Ovary (tissue), 9 donors: Measurements from ENCODE around the gene MCM8. TPM values are rescaled to one million over a fixed set of nuclear protein-coding genes. Genes with fewer than 3 reads are reported as not detected.

ENCODE experiments used
- DNase-seq, 5 donors: peaks; one replicate each; pipeline ENCODE4 v3.0.0-alpha.2; 2019 to 2020
- H3K27ac ChIP-seq, 2 donors: fragments of 200-600 bp; one replicate each; pipeline versions ENCODE4 v1.5.1 to v1.8.0; 2019 to 2022
- H3K27me3 ChIP-seq: fragments of 200-600 bp; one replicate; pipeline ENCODE4 v1.8.0; 2022
- H3K36me3 ChIP-seq: fragments of 200-600 bp; sonication (generic); one replicate; pipeline ENCODE4 v1.5.1; 2019
- H3K4me1 ChIP-seq: one replicate; pipeline ENCODE4 v1.8.1; 2013; ENCODE audit warnings: mild to moderate bottlenecking, moderate library complexity; ENCODE audit not compliant: insufficient read depth
- H3K4me3 ChIP-seq: fragments of 200-600 bp; sonication (generic); one replicate; pipeline ENCODE4 v1.5.1; 2017
- H3K9me3 ChIP-seq, 2 donors: fragments of 200-600 bp in 1 of 2; sonication (generic) in 1 of 2; one replicate each; pipeline versions ENCODE4 v1.5.1 to v1.8.1; 2013 to 2019; ENCODE audit warnings: mild to moderate bottlenecking in 1 of 2, moderate library complexity in 1 of 2
- CTCF ChIP-seq, 3 donors: fragments of 450-650 bp in 2 of 3; fragments of 200-600 bp in 1 of 3; IDR thresholded peaks; one replicate each; pipeline versions ENCODE4 v1.5.1 to v1.8.0; 2016 to 2022; ENCODE audit warnings: antibody characterized with exemption in 3 of 3, mild to moderate bottlenecking in 1 of 3
- EP300 ChIP-seq: sonication (generic); formaldehyde crosslinking; IDR thresholded peaks from one replicate; pipeline ENCODE4 v1.6.1; 2017; ENCODE audit warnings: antibody characterized with exemption
- POLR2A ChIP-seq: fragments of 450-650 bp; IDR thresholded peaks from one replicate; pipeline ENCODE4 v1.6.1; 2017; ENCODE audit warnings: antibody characterized with exemption, mild to moderate bottlenecking, moderate library complexity
- WGBS, 3 donors: extraction: QIAGEN DNeasy Blood & Tissue Kit in 1 of 3; methylation state at CpG; one replicate each; pipeline versions ENCODE4 v1.1.5 to v1.1.7; 2013 to 2017; 5-methylcytosine and 5-hydroxymethylcytosine counted together
- intact Hi-C, 4 donors: fragments of 100-400 bp; cut with DNase I; formaldehyde crosslinking; loops; one replicate each; pipeline versions ENCODE4 v1.11.0 to v1.15.1; 2022 to 2023
- polyA plus RNA-seq, 2 donors: library from polyadenylated mRNA; stranded (reverse); fragments of 200-250 nt in 1 of 2; fragments of 350-450 nt in 1 of 2; fragmentation: Illumina TruSeq in 1 of 2; extraction: RNeasy Lipid Tissue Mini Kit (QIAGEN cat#74804) in 1 of 2; gene quantifications; one replicate each; pipeline ENCODE4 v1.2.3, GENCODE V29; 2013 to 2014
- total RNA-seq, 7 donors: library from RNA; depleted of rRNA in 2 of 7; stranded (reverse); fragments of >200 nt in 2 of 7; fragmentation: NEBNext Ultra II Directional in 3 of 7; extraction: Animal tissue kit (Norgen Biotek cat#: 25700) in 3 of 7; gene quantifications; one replicate each; pipeline versions ENCODE4 v1.1.0 to v1.2.4, GENCODE V29; 2016 to 2023
- donor health status: DM: no; HTN: no; CAD: no; lungs with moderate emphysema.
- donor health status: DM: no; HTN: no; CAD: no.
- donor health status: Bipolar disorder and iron deficiency.
- donor health status: DM: yes; HTN: yes; CAD: no.
- donor health status: DM: no; HTN: no; CAD: no.
- donor health status: DM: yes; HTN: yes; CAD: no.

Gene MCM8
- total and polyA plus RNA-seq, 9 donors: 2.3 to 4.9 (median 3.6) TPM

DNA sequence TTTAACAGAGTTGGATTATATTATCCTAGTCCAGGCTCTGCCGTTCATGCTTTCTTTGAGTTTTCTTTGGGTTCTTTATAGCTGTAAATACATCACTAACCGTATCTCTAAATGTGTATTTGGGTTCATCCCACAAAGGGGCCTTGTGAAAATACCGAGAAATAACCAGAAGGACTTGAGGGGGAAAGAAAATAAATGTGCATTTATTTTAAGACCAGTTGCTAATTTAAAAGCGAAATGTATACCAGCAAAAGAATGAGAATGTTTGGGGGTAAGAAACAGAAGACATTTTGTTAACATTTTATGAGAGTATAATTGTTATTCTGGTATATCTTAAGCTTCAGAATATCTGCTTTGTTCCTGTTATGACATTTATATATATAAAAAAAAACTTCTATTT lies 64.5 kb downstream of the MCM8 start:
- Histone ChIP-seq H3K36me3 (no peaks in the 10 kb centered on the region), H3K4me3 (no peak overlapping the region), H3K4me1 (peaks cover 4% of the 10 kb centered on the region), H3K27me3 (no peaks in the 10 kb centered on the region), H3K9me3 (no peaks in the 10 kb centered on the region), H3K27ac (no peak overlapping the region)
- TF ChIP-seq CTCF (IDR thresholded peaks at IDR 0.05): no peak
- no peak for TF ChIP-seq POLR2A
- TF ChIP-seq EP300: no peak
- intact Hi-C loops: no loop called here
- WGBS, 3 donors: 66 to 81% (median 67%) methylated on average over 4 of the region's 4 CpGs
- no peak for DNase-seq

- Histone ChIP-seq H3K27ac (no peak overlapping the region), H3K36me3 (no peaks in the 10 kb centered on the region)
- intact Hi-C loops: no loop called here
Observed at GRCh38 chr20:6017467-6017866, 67.0 kb downstream of the MCM8 start.

DNA sequence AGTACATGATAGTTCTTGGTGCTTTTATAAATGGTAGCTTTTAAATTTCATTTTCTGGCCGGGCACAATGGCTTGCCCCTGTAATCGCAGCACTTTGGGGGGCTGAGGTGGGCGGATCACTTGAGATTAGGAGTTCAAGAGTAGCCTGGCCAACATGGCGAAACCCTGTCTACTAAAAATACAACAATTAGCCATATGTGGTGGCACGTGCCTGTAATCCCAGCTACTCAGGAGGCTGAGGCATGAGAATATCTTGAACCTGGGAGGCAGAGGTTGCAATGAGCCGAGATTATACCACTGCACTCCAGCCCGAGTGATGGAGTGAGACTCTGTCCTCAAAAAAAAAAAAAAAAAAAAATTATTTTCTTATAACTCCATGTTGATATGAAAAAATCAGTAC lies 67.4 kb downstream of the MCM8 start:
- Histone ChIP-seq H3K27ac (no peak overlapping the region), H3K36me3 (no peaks in the 10 kb centered on the region), H3K4me1 (peaks cover 2% of the 10 kb centered on the region), H3K4me3 (no peak overlapping the region), H3K9me3 (no peaks in the 10 kb centered on the region), H3K27me3 (no peaks in the 10 kb centered on the region)
- intact Hi-C loops: no loop called here
- TF ChIP-seq CTCF (IDR thresholded peaks at IDR 0.05) (no peak), EP300 (no peak), POLR2A (no peak)
- WGBS, 3 donors: 85 to 92% (median 89%) methylated on average over 7 of the region's 7 CpGs
- DNase-seq: no peak

More at GRCh38 chr20:6017467-6017866, 67.0 kb downstream of the MCM8 start:
- no peaks in the 10 kb centered on the region for H3K27me3 ChIP-seq
- H3K9me3 ChIP-seq: no peaks in the 10 kb centered on the region
- TF ChIP-seq CTCF (IDR thresholded peaks at IDR 0.05): no peak
- no peak for TF ChIP-seq POLR2A
- TF ChIP-seq EP300: no peak
- peaks cover 4% of the 10 kb centered on the region for H3K4me1 ChIP-seq
- DNase-seq: no peak
- H3K4me3 ChIP-seq: no peak overlapping the region

DNA sequence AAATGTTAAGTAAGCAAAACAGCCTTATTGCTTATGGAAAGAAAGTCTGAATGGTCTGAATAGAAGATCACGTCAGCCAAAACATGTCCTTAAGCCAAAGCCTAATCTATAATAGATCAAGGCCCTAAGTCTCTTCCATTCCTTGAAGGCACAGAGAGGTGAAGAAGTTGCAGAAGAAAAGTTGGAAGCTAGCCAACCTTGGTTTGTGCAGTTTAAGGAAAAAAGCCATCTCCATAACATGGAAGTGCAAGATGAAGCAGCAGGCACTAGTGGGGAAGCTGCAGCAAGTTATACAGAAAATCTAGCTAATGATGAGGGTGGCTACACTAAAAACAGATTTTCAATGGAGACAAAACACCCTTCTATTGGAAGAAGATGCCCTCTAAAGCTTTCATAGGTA lies 74.3 kb downstream of the MCM8 start:
- H3K9me3 ChIP-seq: no peaks in the 10 kb centered on the region
- H3K4me1 ChIP-seq: peaks cover 3% of the 10 kb centered on the region
- H3K27me3 ChIP-seq: no peaks in the 10 kb centered on the region
- no peak overlapping the region for H3K4me3 ChIP-seq
- H3K27ac ChIP-seq: no peak overlapping the region
- intact Hi-C loops: no loop called here
- WGBS, 3 donors: 98 to 100% (median 100%) methylated on average over 1 of the region's 1 CpG
- DNase-seq: no peak
- H3K36me3 ChIP-seq: no peaks in the 10 kb centered on the region
- no peak for TF ChIP-seq EP300
- no peak for TF ChIP-seq POLR2A
- no peak for TF ChIP-seq CTCF (IDR thresholded peaks at IDR 0.05)

DNA sequence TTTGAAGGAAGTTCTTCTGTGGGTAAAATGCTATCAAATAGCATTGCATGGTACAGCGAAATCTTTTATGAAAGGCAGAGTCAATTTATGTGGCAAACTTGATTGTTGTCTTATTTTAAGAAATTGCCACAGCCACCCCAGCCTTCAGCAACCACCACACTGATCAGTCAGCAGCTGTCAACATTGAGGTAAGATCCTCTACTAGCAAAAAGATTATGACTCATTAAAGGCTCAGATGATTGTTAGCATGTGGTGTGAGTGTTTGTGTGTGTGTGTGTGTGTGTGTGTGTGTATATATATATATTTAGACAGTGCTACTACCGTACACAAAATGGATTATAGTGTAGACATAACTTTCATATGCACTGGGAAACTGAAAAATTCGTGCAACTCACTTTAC lies 75.6 kb downstream of the MCM8 start:
- H3K9me3 ChIP-seq: no peaks in the 10 kb centered on the region
- H3K36me3 ChIP-seq: no peaks in the 10 kb centered on the region
- H3K27ac ChIP-seq: no peak overlapping the region
- no peak for TF ChIP-seq CTCF (IDR thresholded peaks at IDR 0.05)
- no peak for TF ChIP-seq EP300
- TF ChIP-seq POLR2A: no peak
- 92 to 97% (median 94%) methylated on average over 3 of the region's 3 CpGs for WGBS, 3 donors
- H3K4me1 ChIP-seq: peaks cover 5% of the 10 kb centered on the region
- DNase-seq: no peak
- intact Hi-C loops: no loop called here
- H3K4me3 ChIP-seq: no peak overlapping the region
- no peaks in the 10 kb centered on the region for H3K27me3 ChIP-seq
